Nephron (organoid): ENCODE data around the gene SCAMP2.

Experiments
- H3K27ac Mint-ChIP-seq, 3 experiments: 2 replicates each; pipeline ENCODE4 v1.8.0; 2020; ENCODE audit warnings: mixed read lengths in 3 of 3, mild to moderate bottlenecking in 2 of 3, moderate library complexity in 1 of 3
- H3K27me3 Mint-ChIP-seq: 2 replicates; pipeline ENCODE4 v1.8.0; 2021; ENCODE audit warnings: low read depth, mild to moderate bottlenecking, moderate library complexity, mixed read lengths
- H3K36me3 Mint-ChIP-seq: 2 replicates; pipeline ENCODE4 v1.8.0; 2020; ENCODE audit warnings: low read depth, mixed read lengths
- H3K4me1 Mint-ChIP-seq: 2 replicates; pipeline ENCODE4 v1.8.0; 2020; ENCODE audit warnings: mixed read lengths
- H3K4me3 Mint-ChIP-seq, 3 experiments: 2 replicates each; pipeline ENCODE4 v1.8.0; 2020; ENCODE audit warnings: mild to moderate bottlenecking in 3 of 3, mixed read lengths in 3 of 3, moderate library complexity in 2 of 3
- H3K9me3 Mint-ChIP-seq: 2 replicates; pipeline ENCODE4 v1.8.0; 2020; ENCODE audit warnings: mixed read lengths
- CTCF ChIP-seq, 3 experiments: fragments of 200-600 bp; sonication (generic); IDR thresholded peaks; one replicate each; pipeline ENCODE4 v1.5.0; 2021; ENCODE audit warnings: antibody characterized with exemption in 3 of 3; ENCODE audit not compliant: unreplicated experiment in 3 of 3

Gene SCAMP2

GRCh38 chr15:74837482-74838136, 35.6 kb downstream of the SCAMP2 start:
- Mint-ChIP-seq H3K27me3 (no peaks in the 10 kb centered on the region), H3K4me3 (no peak overlapping the region), H3K9me3 (no peaks in the 10 kb centered on the region), H3K4me1 (peaks cover 11% of the 10 kb centered on the region), H3K27ac (no peak overlapping the region), H3K36me3 (peaks cover 11% of the 10 kb centered on the region)
- no peak for TF ChIP-seq CTCF (IDR thresholded peaks at IDR 0.05; ENCODE audit: unreplicated experiment in 3 of 3)

- Mint-ChIP-seq H3K36me3 (peaks cover 11% of the 10 kb centered on the region), H3K4me3 (no peak overlapping the region), H3K9me3 (no peaks in the 10 kb centered on the region), H3K4me1 (peaks cover 7% of the 10 kb centered on the region), H3K27ac (no peak overlapping the region), H3K27me3 (no peaks in the 10 kb centered on the region)
- no peak for TF ChIP-seq CTCF (IDR thresholded peaks at IDR 0.05; ENCODE audit: unreplicated experiment in 3 of 3)
Measured at GRCh38 chr15:74836846-74837245, 36.3 kb downstream of the SCAMP2 start.

- TF ChIP-seq CTCF (IDR thresholded peaks at IDR 0.05; ENCODE audit: unreplicated experiment in 3 of 3), result peak; percentile 49 to 60 (median 57)
- H3K9me3 Mint-ChIP-seq, result no peaks in the 10 kb centered on the region
- no peaks in the 10 kb centered on the region for H3K4me1 Mint-ChIP-seq
- H3K36me3 Mint-ChIP-seq, result peaks cover 8% of the 10 kb centered on the region
- H3K4me3 Mint-ChIP-seq, result no peak overlapping the region
- no peak overlapping the region for H3K27ac Mint-ChIP-seq
- peaks cover 4% of the 10 kb centered on the region for H3K27me3 Mint-ChIP-seq
Measured at GRCh38 chr15:74835312-74835823, 37.8 kb downstream of the SCAMP2 start.

GRCh38 chr15:74833376-74834107, 39.6 kb downstream of the SCAMP2 start:
- no peak overlapping the region for H3K4me3 Mint-ChIP-seq
- H3K9me3 Mint-ChIP-seq, result no peaks in the 10 kb centered on the region
- no peak for TF ChIP-seq CTCF (IDR thresholded peaks at IDR 0.05; ENCODE audit: unreplicated experiment in 3 of 3)
- peaks cover 21% of the 10 kb centered on the region for H3K27me3 Mint-ChIP-seq
- no peaks in the 10 kb centered on the region for H3K4me1 Mint-ChIP-seq
- H3K27ac Mint-ChIP-seq, result no peak overlapping the region
- peaks cover 4% of the 10 kb centered on the region for H3K36me3 Mint-ChIP-seq

GRCh38 chr15:74832826-74833225, 40.3 kb downstream of the SCAMP2 start:
- TF ChIP-seq CTCF (IDR thresholded peaks at IDR 0.05; ENCODE audit: unreplicated experiment in 3 of 3), result no peak
- H3K27me3 Mint-ChIP-seq, result peaks cover 26% of the 10 kb centered on the region
- H3K36me3 Mint-ChIP-seq, result peaks cover 4% of the 10 kb centered on the region
- H3K9me3 Mint-ChIP-seq, result no peaks in the 10 kb centered on the region
- no peak overlapping the region for H3K27ac Mint-ChIP-seq
- H3K4me3 Mint-ChIP-seq, result no peak overlapping the region
- H3K4me1 Mint-ChIP-seq, result no peaks in the 10 kb centered on the region
